ENCODE measurements around the gene PSEN1. TPM values are rescaled to one million over a fixed set of nuclear protein-coding genes. Genes with fewer than 3 reads are reported as not detected.

Gene PSEN1
- total and polyA plus RNA-seq, 10 of the 15 experiments (the other 5 are each of a cell fraction or from before 2014, with no cell fraction given): 8.9 to 32.3 (median 21.8) TPM

DNA sequence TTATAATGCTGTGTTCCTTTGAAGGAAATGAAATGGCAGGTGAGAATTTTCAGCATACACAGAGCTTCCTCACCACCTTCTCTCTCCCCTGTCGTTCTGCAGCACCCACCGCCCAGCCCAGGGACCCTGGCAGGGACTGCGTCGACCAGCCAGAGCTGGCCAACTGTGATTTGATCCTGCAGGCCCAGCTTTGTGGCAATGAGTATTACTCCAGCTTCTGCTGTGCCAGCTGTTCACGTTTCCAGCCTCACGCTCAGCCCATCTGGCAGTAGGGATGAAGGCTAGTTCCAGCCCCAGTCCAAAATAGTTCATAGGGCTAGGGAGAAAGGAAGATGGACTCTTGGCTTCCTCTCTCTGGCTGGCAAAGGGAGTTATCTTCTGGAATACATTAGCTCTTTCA is 136.1 kb downstream of the PSEN1 start:
- ChIA-PET RAD21 (ENCODE audit: unreplicated experiment) (interaction anchor here (0.8 to 4.1 kb wide), 7 partner anchors 17 to 62 kb away, joined by 3 to 20 read pairs (median 4); no protein-coding TSS in a partner anchor), POLR2A (interaction anchor here (0.5 to 2.3 kb wide), 4 partner anchors 16 to 105 kb away, joined by 5 to 11 read pairs (median 6); no protein-coding TSS in a partner anchor), CTCF (interaction anchor here (0.8 to 3.0 kb wide), 8 partner anchors 10 to 200 kb away, joined by 3 to 10 read pairs (median 3); no protein-coding TSS in a partner anchor), SMC1A (ENCODE audit: uncharacterized antibody, unreplicated experiment) (interaction anchor here (0.6 to 6.9 kb wide), 8 partner anchors 8 to 199 kb away, joined by 3 to 42 read pairs (median 4); no protein-coding TSS in a partner anchor)
- H3K4me2 ChIP-seq (ENCODE audit: control insufficient read depth, insufficient read depth): no peak overlapping the region
- H3K9me3 ChIP-seq (replicated peaks; ENCODE audit: control insufficient read depth, insufficient read depth, low read length): no peaks in the 10 kb centered on the region
- no peak overlapping the region for H3K4me3 ChIP-seq
- FAIRE-seq: no peak
- no peak overlapping the region for H3K27ac ChIP-seq (ENCODE audit: control insufficient read depth, insufficient read depth)
- 95% methylated on average over 6 of the region's 6 CpGs for WGBS (ENCODE audit: insufficient coverage, insufficient replicate concordance, low lambda C conversion rate, missing lambda C conversion rate)
- H3K36me3 ChIP-seq (ENCODE audit: control insufficient read depth in 2 of 2, insufficient read depth in 2 of 2, low read length in 1 of 2): peaks cover 9 to 16% of the 10 kb centered on the region in 2 experiments
- 0 out of 2 replicates have a peak, but pooled peaks have one; percentile 26 for TF ChIP-seq POLR2A (IDR thresholded peaks at IDR 0.05; ENCODE audit: low read depth, low read length)
- no peak for TF ChIP-seq IRF4 (IDR thresholded peaks at IDR 0.05; ENCODE audit: low read depth, low read length)
- no peaks in the 10 kb centered on the region for H3K27me3 ChIP-seq (replicated peaks in 1 of 2; ENCODE audit: control insufficient read depth in 2 of 2, insufficient read depth in 2 of 2, low read length in 1 of 2)
- H3K9ac ChIP-seq (ENCODE audit: control insufficient read depth, insufficient read depth, low read length): no peak overlapping the region
- no peak overlapping the region for H2AFZ ChIP-seq (ENCODE audit: control insufficient read depth, low read depth, low read length)
- no TSS peak for BruUV-seq (replicated peaks)
- H4K20me1 ChIP-seq (ENCODE audit: control insufficient read depth, insufficient read depth): no peaks in the 10 kb centered on the region
- no peak for DNase-seq (ENCODE audit: low read depth, low spot score)
- ATAC-seq: no peak
- intact Hi-C loops (cut with micrococcal nuclease; ENCODE audit: unreplicated experiment) (no loop called here), in situ Hi-C loops (cut with MboI) (no loop called here)
- peaks cover 14% of the 10 kb centered on the region for H3K4me1 ChIP-seq (ENCODE audit: control insufficient read depth, insufficient read depth, low read length)
- no peaks in the 10 kb centered on the region for H3K79me2 ChIP-seq (ENCODE audit: control insufficient read depth, insufficient read depth, low read length)

Small RNA genes lying within 50 kb of the gene (small RNA-seq; reads per million reads assigned to genes)
- gene AC004858.1 (not detected), gene RNU6-419P (not detected)

Other genes starting within 250 kb of the PSEN1 start
- 1.9 and 3.6 TPM in 2 replicates for gene DPF3, start 242.4 kb upstream of the PSEN1 start, total RNA-seq (2014; rRNA removed)
- 1.5 and 2.5 TPM in 2 replicates for gene DPF3, start 242.4 kb upstream of the PSEN1 start, total RNA-seq (2014; rRNA removed; fragmentation: Illumina TruSeq; extraction: Trizol)
- gene DPF3, start 242.4 kb upstream of the PSEN1 start, total RNA-seq (2021): 2.7 and 3.2 TPM in 2 replicates
- 7.3 and 8.0 TPM in 2 replicates for gene DPF3, start 242.4 kb upstream of the PSEN1 start, polyA plus RNA-seq (2011; rRNA removed)
- gene DPF3, start 242.4 kb upstream of the PSEN1 start, polyA plus RNA-seq (2014; fragmentation: Illumina TruSeq; extraction: Trizol): 2.5 and 3.3 TPM in 2 replicates
- under 1 TPM; 0.69 to 0.87 TPM for gene DPF3, start 242.4 kb upstream of the PSEN1 start, polyA plus RNA-seq (2014; fragmentation: Nextera tagmentation; extraction: Ambion mirVana)
- gene DPF3, start 242.4 kb upstream of the PSEN1 start, polyA plus RNA-seq (2014; rRNA removed): 3.2 and 3.8 TPM in 2 replicates
- 1 to 10 TPM; 1.7 to 1.8 TPM for gene DPF3, start 242.4 kb upstream of the PSEN1 start, polyA plus RNA-seq (2016; fragmentation: Nextera tagmentation; extraction: Ambion mirVana)
- 20.5 and 22.6 TPM in 2 replicates for gene DCAF4, start 210.0 kb upstream of the PSEN1 start, total RNA-seq (2014; rRNA removed)
- gene DCAF4, start 210.0 kb upstream of the PSEN1 start, total RNA-seq (2014; rRNA removed; fragmentation: Illumina TruSeq; extraction: Trizol): 20.6 and 21.6 TPM in 2 replicates
- gene DCAF4, start 210.0 kb upstream of the PSEN1 start, total RNA-seq (2021): 24.9 and 29.4 TPM in 2 replicates
- 33.7 and 44.8 TPM in 2 replicates for gene DCAF4, start 210.0 kb upstream of the PSEN1 start, polyA plus RNA-seq (2011; rRNA removed)
- gene DCAF4, start 210.0 kb upstream of the PSEN1 start, polyA plus RNA-seq (2014; fragmentation: Illumina TruSeq; extraction: Trizol): 25.5 and 51.1 TPM in 2 replicates
- gene DCAF4, start 210.0 kb upstream of the PSEN1 start, polyA plus RNA-seq (2014; fragmentation: Nextera tagmentation; extraction: Ambion mirVana): 1 to 10 TPM; 2.6 to 3.1 TPM
- 26.2 and 28.3 TPM in 2 replicates for gene DCAF4, start 210.0 kb upstream of the PSEN1 start, polyA plus RNA-seq (2014; rRNA removed)
- gene DCAF4, start 210.0 kb upstream of the PSEN1 start, polyA plus RNA-seq (2016; fragmentation: Nextera tagmentation; extraction: Ambion mirVana): 10 to 100 TPM; 18.7 to 18.8 TPM
- 5.5 TPM in 2 replicates for gene ZFYVE1, start 109.4 kb upstream of the PSEN1 start, total RNA-seq (2014; rRNA removed)
- gene ZFYVE1, start 109.4 kb upstream of the PSEN1 start, total RNA-seq (2014; rRNA removed; fragmentation: Illumina TruSeq; extraction: Trizol): 5.2 and 6.6 TPM in 2 replicates
- gene ZFYVE1, start 109.4 kb upstream of the PSEN1 start, total RNA-seq (2021): 9.6 and 10.9 TPM in 2 replicates
- gene ZFYVE1, start 109.4 kb upstream of the PSEN1 start, polyA plus RNA-seq (2011; rRNA removed): 8.0 and 13.3 TPM in 2 replicates
- 6.0 and 6.2 TPM in 2 replicates for gene ZFYVE1, start 109.4 kb upstream of the PSEN1 start, polyA plus RNA-seq (2014; fragmentation: Illumina TruSeq; extraction: Trizol)
- 1 to 10 TPM; 1.2 to 1.4 TPM for gene ZFYVE1, start 109.4 kb upstream of the PSEN1 start, polyA plus RNA-seq (2014; fragmentation: Nextera tagmentation; extraction: Ambion mirVana)
- 5.6 and 7.3 TPM in 2 replicates for gene ZFYVE1, start 109.4 kb upstream of the PSEN1 start, polyA plus RNA-seq (2014; rRNA removed)
- 1 to 10 TPM; 7.6 to 8.9 TPM for gene ZFYVE1, start 109.4 kb upstream of the PSEN1 start, polyA plus RNA-seq (2016; fragmentation: Nextera tagmentation; extraction: Ambion mirVana)
- gene RBM25, start 78.0 kb upstream of the PSEN1 start, total RNA-seq (2014; rRNA removed): 43.4 and 46.0 TPM in 2 replicates
- 70.2 and 74.2 TPM in 2 replicates for gene RBM25, start 78.0 kb upstream of the PSEN1 start, total RNA-seq (2014; rRNA removed; fragmentation: Illumina TruSeq; extraction: Trizol)
- 78.3 and 84.6 TPM in 2 replicates for gene RBM25, start 78.0 kb upstream of the PSEN1 start, total RNA-seq (2021)
- 77.9 and 126 TPM in 2 replicates for gene RBM25, start 78.0 kb upstream of the PSEN1 start, polyA plus RNA-seq (2011; rRNA removed)
- 125 and 156 TPM in 2 replicates for gene RBM25, start 78.0 kb upstream of the PSEN1 start, polyA plus RNA-seq (2014; fragmentation: Illumina TruSeq; extraction: Trizol)
- 10 to 100 TPM; 64.9 to 71.2 TPM for gene RBM25, start 78.0 kb upstream of the PSEN1 start, polyA plus RNA-seq (2014; fragmentation: Nextera tagmentation; extraction: Ambion mirVana)
- gene RBM25, start 78.0 kb upstream of the PSEN1 start, polyA plus RNA-seq (2014; rRNA removed): 56.6 and 61.5 TPM in 2 replicates
- gene RBM25, start 78.0 kb upstream of the PSEN1 start, polyA plus RNA-seq (2016; fragmentation: Nextera tagmentation; extraction: Ambion mirVana): 10 to 100 TPM; 74.0 to 77.4 TPM
- 9.9 and 10.7 TPM in 2 replicates for gene PAPLN, start 101.0 kb downstream of the PSEN1 start, total RNA-seq (2014; rRNA removed)
- gene PAPLN, start 101.0 kb downstream of the PSEN1 start, total RNA-seq (2014; rRNA removed; fragmentation: Illumina TruSeq; extraction: Trizol): 6.4 and 7.1 TPM in 2 replicates
- 11.4 and 15.6 TPM in 2 replicates for gene PAPLN, start 101.0 kb downstream of the PSEN1 start, total RNA-seq (2021)
- gene PAPLN, start 101.0 kb downstream of the PSEN1 start, polyA plus RNA-seq (2011; rRNA removed): 18.9 and 23.5 TPM in 2 replicates
- gene PAPLN, start 101.0 kb downstream of the PSEN1 start, polyA plus RNA-seq (2014; fragmentation: Illumina TruSeq; extraction: Trizol): 7.7 and 11.8 TPM in 2 replicates
- gene PAPLN, start 101.0 kb downstream of the PSEN1 start, polyA plus RNA-seq (2014; fragmentation: Nextera tagmentation; extraction: Ambion mirVana): 1 to 10 TPM; 1.8 to 2.6 TPM
- gene PAPLN, start 101.0 kb downstream of the PSEN1 start, polyA plus RNA-seq (2014; rRNA removed): 15.7 and 19.8 TPM in 2 replicates
- gene PAPLN, start 101.0 kb downstream of the PSEN1 start, polyA plus RNA-seq (2016; fragmentation: Nextera tagmentation; extraction: Ambion mirVana): 1 to 10 TPM; 3.8 to 7.0 TPM

All from GM12878 (cell line).